SKM-1 treated with dmso at 0.1 percent for 144 hours (cell line): ENCODE results near the gene PSMD9.
"Not testable (repeated sequence)": the region's sequence is repeated elsewhere in the genome, so short reads cannot be mapped to it uniquely, and the experiment has no call there.

Source experiments
- DNase-seq: peaks from one replicate; lab custom pipeline; 2025; ENCODE audit not compliant: unreplicated experiment; lab: John Stamatoyannopoulos, UW

PSMD9 gene

GRCh38 chr12:121872546-121873215, 15.9 kb upstream of the PSMD9 start:
- DNase-seq = no peak

- DNase-seq = no peak
These were observed 15.4 kb upstream of the PSMD9 start for GRCh38 chr12:121873216-121873569.

- peak; percentile 27 for DNase-seq
These were observed 14.5 kb upstream of the PSMD9 start for GRCh38 chr12:121874071-121874470.

GRCh38 chr12:121875582-121875981, 13.0 kb upstream of the PSMD9 start:
- no peak for DNase-seq

GRCh38 chr12:121876080-121876447, 12.5 kb upstream of the PSMD9 start:
- not testable (repeated sequence) for DNase-seq

GRCh38 chr12:121883315-121883660, 5.3 kb upstream of the PSMD9 start:
- no peak for DNase-seq

GRCh38 chr12:121885129-121885528, 3.5 kb upstream of the PSMD9 start:
- not testable (repeated sequence) for DNase-seq

GRCh38 chr12:121888083-121888477, 510 bp upstream of the PSMD9 start:
- no peak for DNase-seq

- no peak for DNase-seq
These were observed 659 bp downstream of the PSMD9 start for GRCh38 chr12:121889274-121889624.

- not testable (repeated sequence) for DNase-seq
These were observed 1.1 kb downstream of the PSMD9 start for GRCh38 chr12:121889661-121890060.

GRCh38 chr12:121892673-121893561, 4.3 kb downstream of the PSMD9 start:
- no peak for DNase-seq

- DNase-seq = no peak
These were observed 5.4 kb downstream of the PSMD9 start for GRCh38 chr12:121893961-121894460.

- no peak for DNase-seq
These were observed 6.0 kb downstream of the PSMD9 start for GRCh38 chr12:121894633-121895032.

- no peak for DNase-seq
These were observed 9.7 kb downstream of the PSMD9 start for GRCh38 chr12:121898287-121898686.

GRCh38 chr12:121899590-121899989, 11.0 kb downstream of the PSMD9 start:
- no peak for DNase-seq

GRCh38 chr12:121903202-121903601, 14.6 kb downstream of the PSMD9 start:
- DNase-seq = no peak

GRCh38 chr12:121905746-121906145, 17.2 kb downstream of the PSMD9 start:
- no peak for DNase-seq

- DNase-seq = no peak
These were observed 20.1 kb downstream of the PSMD9 start for GRCh38 chr12:121908702-121909101.

GRCh38 chr12:121911824-121912585, 23.4 kb downstream of the PSMD9 start:
- no peak for DNase-seq

GRCh38 chr12:121915841-121916321, 27.3 kb downstream of the PSMD9 start:
- no peak for DNase-seq

- no peak for DNase-seq
These were observed 28.1 kb downstream of the PSMD9 start for GRCh38 chr12:121916719-121917118.
